Loucy (cell line): ENCODE measurements around the gene SMC1B.

Source experiments
- EZH2phosphoT487 ChIP-seq: fragments of 200-600 bp; IDR thresholded peaks from 2 replicates; pipeline ENCODE4 v1.6.1; 2018; ENCODE audit warnings: antibody characterized with exemption, mild to moderate bottlenecking, moderate library complexity, borderline replicate concordance
- TF ChIP-seq, protein P1 (sequence below): fragments of 200-600 bp; sonication (generic); conservative IDR thresholded peaks from 2 replicates; pipeline ENCODE4 v1.5.1; 2014; ENCODE audit warnings: mild to moderate bottlenecking, antibody characterized with exemption, low read length

- TF ChIP-seq, protein P1, sequence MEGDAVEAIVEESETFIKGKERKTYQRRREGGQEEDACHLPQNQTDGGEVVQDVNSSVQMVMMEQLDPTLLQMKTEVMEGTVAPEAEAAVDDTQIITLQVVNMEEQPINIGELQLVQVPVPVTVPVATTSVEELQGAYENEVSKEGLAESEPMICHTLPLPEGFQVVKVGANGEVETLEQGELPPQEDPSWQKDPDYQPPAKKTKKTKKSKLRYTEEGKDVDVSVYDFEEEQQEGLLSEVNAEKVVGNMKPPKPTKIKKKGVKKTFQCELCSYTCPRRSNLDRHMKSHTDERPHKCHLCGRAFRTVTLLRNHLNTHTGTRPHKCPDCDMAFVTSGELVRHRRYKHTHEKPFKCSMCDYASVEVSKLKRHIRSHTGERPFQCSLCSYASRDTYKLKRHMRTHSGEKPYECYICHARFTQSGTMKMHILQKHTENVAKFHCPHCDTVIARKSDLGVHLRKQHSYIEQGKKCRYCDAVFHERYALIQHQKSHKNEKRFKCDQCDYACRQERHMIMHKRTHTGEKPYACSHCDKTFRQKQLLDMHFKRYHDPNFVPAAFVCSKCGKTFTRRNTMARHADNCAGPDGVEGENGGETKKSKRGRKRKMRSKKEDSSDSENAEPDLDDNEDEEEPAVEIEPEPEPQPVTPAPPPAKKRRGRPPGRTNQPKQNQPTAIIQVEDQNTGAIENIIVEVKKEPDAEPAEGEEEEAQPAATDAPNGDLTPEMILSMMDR = no peak
- TF ChIP-seq EZH2phosphoT487 = no peak
Observed at GRCh38 chr22:45454275-45454674, 40.9 kb upstream of the SMC1B start.
